HepG2 (cell line): ENCODE data around the gene TMEM250. TPM values are rescaled to one million over a fixed set of nuclear protein-coding genes. Genes with fewer than 3 reads are reported as not detected.

Experiments used
- ARNT ChIP-seq: fragments of 450-650 bp; IDR thresholded peaks from 2 replicates; pipeline ENCODE4 v1.6.1; 2017
- ELF1 ChIP-seq: sonication (generic); formaldehyde crosslinking; IDR thresholded peaks from 2 replicates; pipeline ENCODE4 v1.4.0; 2020; ENCODE audit warnings: missing genetic modification reagents
- GFI1 ChIP-seq: sonication (generic); formaldehyde crosslinking; IDR thresholded peaks from 2 replicates; pipeline ENCODE4 v1.5.0; 2020; ENCODE audit warnings: missing genetic modification reagents, mild to moderate bottlenecking, borderline replicate concordance
- HIVEP1 ChIP-seq: sonication (generic); formaldehyde crosslinking; IDR thresholded peaks from 2 replicates; pipeline ENCODE4 v1.4.0; 2020; ENCODE audit warnings: mild to moderate bottlenecking, missing genetic modification reagents
- HOXA9 ChIP-seq: sonication (generic); formaldehyde crosslinking; IDR thresholded peaks from 2 replicates; pipeline ENCODE4 v1.8.1; 2022; ENCODE audit warnings: missing genetic modification reagents, mild to moderate bottlenecking, moderate library complexity, borderline replicate concordance
- KLF11 ChIP-seq: IDR thresholded peaks from 2 replicates; pipeline ENCODE4 v1.6.1; 2016; ENCODE audit warnings: missing compliant biosample characterization
- KLF13 ChIP-seq: sonication (generic); formaldehyde crosslinking; IDR thresholded peaks from 2 replicates; pipeline ENCODE4 v1.4.0; 2020; ENCODE audit warnings: mild to moderate bottlenecking, missing genetic modification reagents
- KLF16 ChIP-seq, 2 experiments: sonication (generic) in 1 of 2; formaldehyde crosslinking in 1 of 2; IDR thresholded peaks; 2 replicates each; pipeline versions ENCODE4 v1.6.1 to v1.8.0; 2016 to 2023; ENCODE audit warnings: missing genetic modification reagents in 2 of 2, missing compliant biosample characterization in 1 of 2
- MAFK ChIP-seq, 2 experiments: IDR thresholded peaks in 1 of 2; conservative IDR thresholded peaks in 1 of 2; 2 replicates each; pipeline ENCODE4 v1.6.1; 2011; ENCODE audit warnings: improper control_type of control experiment in 2 of 2, low read length in 2 of 2
- NONO ChIP-seq, 2 experiments: fragments of 450-650 bp in 1 of 2; sonication (generic) in 1 of 2; formaldehyde crosslinking in 1 of 2; IDR thresholded peaks in 1 of 2; conservative IDR thresholded peaks in 1 of 2; 2 replicates each; pipeline versions ENCODE4 v1.6.1 to v1.8.0; 2017 to 2022; ENCODE audit warnings: mild to moderate bottlenecking in 1 of 2, missing genetic modification reagents in 1 of 2, moderate library complexity in 1 of 2
- POGZ ChIP-seq: sonication (generic); formaldehyde crosslinking; IDR thresholded peaks from 2 replicates; pipeline ENCODE4 v1.4.0; 2020; ENCODE audit warnings: mild to moderate bottlenecking, missing genetic modification reagents
- SAP130 ChIP-seq: IDR thresholded peaks from 2 replicates; pipeline ENCODE4 v1.6.1; 2016; ENCODE audit warnings: low read depth
- SMYD3 ChIP-seq: sonication (generic); formaldehyde crosslinking; IDR thresholded peaks from 2 replicates; pipeline ENCODE4 v1.8.1; 2023; ENCODE audit warnings: mild to moderate bottlenecking, missing genetic modification reagents
- SNAI1 ChIP-seq: sonication (generic); formaldehyde crosslinking; IDR thresholded peaks from 2 replicates; pipeline ENCODE4 v1.5.0; 2020; ENCODE audit warnings: mild to moderate bottlenecking, missing genetic modification reagents, borderline replicate concordance
- SNRNP70 ChIP-seq: fragments of 200-400 bp; formaldehyde crosslinking; IDR thresholded peaks from 2 replicates; pipeline ENCODE4 v1.6.1; 2017; ENCODE audit warnings: mild to moderate bottlenecking, low read depth, low read length, moderate library complexity
- TARDBP ChIP-seq: sonication (generic); formaldehyde crosslinking; IDR thresholded peaks from 2 replicates; pipeline ENCODE4 v1.8.0; 2022; ENCODE audit warnings: mild to moderate bottlenecking, missing genetic modification reagents
- TP53 ChIP-seq: sonication (generic); formaldehyde crosslinking; conservative IDR thresholded peaks from 2 replicates; pipeline ENCODE4 v1.4.0; 2020; ENCODE audit warnings: missing genetic modification reagents
- ZBTB20 ChIP-seq: sonication (generic); formaldehyde crosslinking; IDR thresholded peaks from 2 replicates; pipeline ENCODE4 v1.8.1; 2023; ENCODE audit warnings: missing genetic modification reagents, low read depth, mild to moderate bottlenecking, borderline replicate concordance
- ZNF337 ChIP-seq: sonication (generic); formaldehyde crosslinking; IDR thresholded peaks from 2 replicates; pipeline ENCODE4 v1.5.1; 2020; ENCODE audit warnings: missing genetic modification reagents, low read depth, mild to moderate bottlenecking, borderline replicate concordance
- ZNF468 ChIP-seq: sonication (generic); formaldehyde crosslinking; IDR thresholded peaks from 2 replicates; pipeline ENCODE4 v1.8.0; 2022; ENCODE audit warnings: mild to moderate bottlenecking, moderate library complexity, missing genetic modification reagents
- ZNF484 ChIP-seq: sonication (generic); formaldehyde crosslinking; IDR thresholded peaks from 2 replicates; pipeline ENCODE4 v1.5.1; 2020; ENCODE audit warnings: mild to moderate bottlenecking, low read depth, missing genetic modification reagents, borderline replicate concordance
- ZNF629 ChIP-seq: sonication (generic); formaldehyde crosslinking; conservative IDR thresholded peaks from 2 replicates; pipeline ENCODE4 v1.5.0; 2020; ENCODE audit warnings: missing genetic modification reagents
- ZNF724P ChIP-seq: sonication (generic); formaldehyde crosslinking; IDR thresholded peaks from 2 replicates; pipeline ENCODE4 v1.8.0; 2022; ENCODE audit warnings: missing genetic modification reagents, borderline replicate concordance
- ZNF75D ChIP-seq: sonication (generic); formaldehyde crosslinking; IDR thresholded peaks from 2 replicates; pipeline ENCODE4 v1.8.1; 2023; ENCODE audit warnings: missing genetic modification reagents, mild to moderate bottlenecking, borderline replicate concordance
- ZNF792 ChIP-seq: IDR thresholded peaks from 2 replicates; pipeline ENCODE4 v1.6.1; 2016
- ZNF883 ChIP-seq: sonication (generic); formaldehyde crosslinking; IDR thresholded peaks from 2 replicates; pipeline ENCODE4 v1.5.1; 2020; ENCODE audit warnings: mild to moderate bottlenecking, missing genetic modification reagents; ENCODE audit errors: not compliant biosample characterization
- ZZZ3 ChIP-seq: sonication (generic); formaldehyde crosslinking; IDR thresholded peaks from 2 replicates; pipeline ENCODE4 v1.4.0; 2020; ENCODE audit warnings: missing genetic modification reagents, mild to moderate bottlenecking, borderline replicate concordance
- polyA plus RNA-seq, 8 experiments: library from polyadenylated mRNA; depleted of rRNA in 3 of 8; stranded (reverse) in 7 of 8; unstranded in 1 of 8; fragments of >200 nt; fragmentation: Illumina TruSeq in 4 of 8; extraction: Trizol in 4 of 8; gene quantifications; 2 replicates each; pipeline versions ENCODE4 v1.2.1 to v1.2.3, GENCODE V29; 2011 to 2016; ENCODE audit warnings: low read depth in 4 of 8, missing spikeins in 1 of 8, mixed read lengths in 1 of 8; ENCODE audit not compliant: insufficient read depth in 1 of 8
- total RNA-seq, 5 experiments: library from RNA; depleted of rRNA; stranded (reverse); fragments of >200 nt; fragmentation: Illumina TruSeq; extraction: Trizol; gene quantifications; 2 replicates each; pipeline ENCODE4 v1.2.3, GENCODE V29; 2016; ENCODE audit warnings: low read depth in 1 of 5
- TF ChIP-seq, protein P1 (sequence below): sonication (generic); formaldehyde crosslinking; IDR thresholded peaks from 2 replicates; pipeline ENCODE4 v1.5.1; 2020; ENCODE audit warnings: mild to moderate bottlenecking, missing genetic modification reagents, moderate library complexity

TMEM250 gene
- total and polyA plus RNA-seq, 2 of the 13 experiments (the other 11 are each of a cell fraction or from before 2014, with no cell fraction given): 5.5 to 13.9 TPM

GRCh38 chr9:136093995-136094881 lies 24.4 kb downstream of the TMEM250 start (continued):
- TF ChIP-seq SMYD3 (CRISPR knock-in tag) (peak; percentile 59; the same call in 1 of the 2 replicates), SAP130 (CRISPR knock-in tag) (peak; percentile 73), TARDBP (CRISPR knock-in tag) (peak; percentile 65; the same call in 1 of the 2 replicates), NONO (IDR thresholded peaks at IDR 0.05) (no peak), NONO (CRISPR knock-in tag; conservative IDR thresholded peaks at IDR 0.05) (no peak), ARNT (no peak), SNAI1 (no peak), HOXA9 (CRISPR knock-in tag) (no peak), ZBTB20 (CRISPR knock-in tag) (peak; percentile 65), ZNF337 (no peak), KLF13 (CRISPR knock-in tag) (no peak), MAFK (conservative IDR thresholded peaks at IDR 0.05 in 1 of 2, IDR thresholded peaks at IDR 0.05 in 1 of 2; ENCODE audit: low read length in 2 of 2) (no peak), ZNF724P (CRISPR knock-in tag) (no peak), HIVEP1 (peak; percentile 25; the same call in 1 of the 2 replicates), ZNF629 (CRISPR knock-in tag) (no peak), ZZZ3 (CRISPR knock-in tag) (no peak), ZNF883 (CRISPR knock-in tag) (no peak), ZNF792 (CRISPR knock-in tag) (no peak; the same call in 1 of the 2 replicates), ZNF468 (CRISPR knock-in tag) (no peak), ZNF75D (CRISPR knock-in tag) (no peak), SNRNP70 (no peak), GFI1 (CRISPR knock-in tag) (no peak), TP53 (CRISPR knock-in tag) (no peak), KLF16 (CRISPR knock-in tag; IDR thresholded peaks at IDR 0.05) (no peak), POGZ (no peak), ELF1 (CRISPR knock-in tag) (peak; percentile 31; the same call in 1 of the 2 replicates), KLF11 (CRISPR knock-in tag) (no peak), ZNF484 (CRISPR knock-in tag) (no peak)
- TF ChIP-seq, protein P1, sequence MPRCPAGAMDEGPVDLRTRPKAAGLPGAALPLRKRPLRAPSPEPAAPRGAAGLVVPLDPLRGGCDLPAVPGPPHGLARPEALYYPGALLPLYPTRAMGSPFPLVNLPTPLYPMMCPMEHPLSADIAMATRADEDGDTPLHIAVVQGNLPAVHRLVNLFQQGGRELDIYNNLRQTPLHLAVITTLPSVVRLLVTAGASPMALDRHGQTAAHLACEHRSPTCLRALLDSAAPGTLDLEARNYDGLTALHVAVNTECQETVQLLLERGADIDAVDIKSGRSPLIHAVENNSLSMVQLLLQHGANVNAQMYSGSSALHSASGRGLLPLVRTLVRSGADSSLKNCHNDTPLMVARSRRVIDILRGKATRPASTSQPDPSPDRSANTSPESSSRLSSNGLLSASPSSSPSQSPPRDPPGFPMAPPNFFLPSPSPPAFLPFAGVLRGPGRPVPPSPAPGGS: no peak
